ENCODE data around the gene CRTC2.
"Not testable (repeated sequence)": the region's sequence is repeated elsewhere in the genome, so short reads cannot be mapped to it uniquely, and the experiment has no call there.

The CRTC2 gene

GRCh38 chr1:153908071-153908470, 50.3 kb downstream of the CRTC2 start:
- H3K56ac ChIP-seq (ENCODE audit: low read length), result no peak overlapping the region
- peaks cover 58% of the 10 kb centered on the region for H3K79me2 ChIP-seq (ENCODE audit: control insufficient read depth, insufficient read depth, low read length)
- H2AK5ac ChIP-seq (ENCODE audit: low read length), result no peak overlapping the region
- no peak overlapping the region for H2BK15ac ChIP-seq (replicated peaks; ENCODE audit: low read depth)
- no peak overlapping the region for H3K18ac ChIP-seq (ENCODE audit: low read length)
- no peaks in the 10 kb centered on the region for H3K36me3 ChIP-seq (ENCODE audit: control insufficient read depth, insufficient read depth, low read length)
- no peak overlapping the region for H3K4me2 ChIP-seq (ENCODE audit: low read length)
- no peak overlapping the region for H2BK120ac ChIP-seq (ENCODE audit: low read depth, low read length)
- no peak overlapping the region for H4K8ac ChIP-seq (ENCODE audit: low read depth, low read length)
- H3K4me3 ChIP-seq (ENCODE audit: low read length), result no peak overlapping the region
- WGBS (ENCODE audit: extremely low coverage, insufficient coverage, low lambda C conversion rate), result no CpG with 5 or more reads among the region's 6 CpGs
- no peak overlapping the region for H4K5ac ChIP-seq (ENCODE audit: low read length)
- H3K9ac ChIP-seq (ENCODE audit: low read length), result no peak overlapping the region
- no peak overlapping the region for H3K23ac ChIP-seq (ENCODE audit: low read length)
- no peak for DNase-seq
- no peaks in the 10 kb centered on the region for H3K4me1 ChIP-seq (ENCODE audit: control insufficient read depth, low read depth, low read length)
- H3K4ac ChIP-seq (ENCODE audit: low read depth, low read length), result no peak overlapping the region
- no peak overlapping the region for H3K27ac ChIP-seq (ENCODE audit: low read depth, low read length)
- H3K79me1 ChIP-seq (ENCODE audit: low read length), result peaks cover 7% of the 10 kb centered on the region
- H3K27me3 ChIP-seq (ENCODE audit: insufficient read depth, low read length, poor library complexity), result no peaks in the 10 kb centered on the region
- no peak overlapping the region for H2BK5ac ChIP-seq (ENCODE audit: low read length)

- no peak overlapping the region for H2AK5ac ChIP-seq (ENCODE audit: low read length)
- H2BK5ac ChIP-seq (ENCODE audit: low read length), result no peak overlapping the region
- no peak overlapping the region for H3K4me2 ChIP-seq (ENCODE audit: low read length)
- H3K56ac ChIP-seq (ENCODE audit: low read length), result no peak overlapping the region
- H3K18ac ChIP-seq (ENCODE audit: low read length), result no peak overlapping the region
- H3K23ac ChIP-seq (ENCODE audit: low read length), result no peak overlapping the region
- peaks cover 60% of the 10 kb centered on the region for H3K79me2 ChIP-seq (ENCODE audit: control insufficient read depth, insufficient read depth, low read length)
- H3K9ac ChIP-seq (ENCODE audit: low read length), result no peak overlapping the region
- WGBS (ENCODE audit: extremely low coverage, insufficient coverage, low lambda C conversion rate), result 100% methylated on average over 1 of the region's 6 CpGs
- no peak overlapping the region for H2BK15ac ChIP-seq (replicated peaks; ENCODE audit: low read depth)
- no peak overlapping the region for H2BK120ac ChIP-seq (ENCODE audit: low read depth, low read length)
- no peak for DNase-seq
- peaks cover 5% of the 10 kb centered on the region for H3K79me1 ChIP-seq (ENCODE audit: low read length)
- no peak overlapping the region for H3K4me3 ChIP-seq (ENCODE audit: low read length)
- no peak overlapping the region for H3K4ac ChIP-seq (ENCODE audit: low read depth, low read length)
- H4K5ac ChIP-seq (ENCODE audit: low read length), result no peak overlapping the region
- H3K4me1 ChIP-seq (ENCODE audit: control insufficient read depth, low read depth, low read length), result no peaks in the 10 kb centered on the region
- no peaks in the 10 kb centered on the region for H3K36me3 ChIP-seq (ENCODE audit: control insufficient read depth, insufficient read depth, low read length)
- H3K27me3 ChIP-seq (ENCODE audit: insufficient read depth, low read length, poor library complexity), result no peaks in the 10 kb centered on the region
- no peak overlapping the region for H4K8ac ChIP-seq (ENCODE audit: low read depth, low read length)
- H3K27ac ChIP-seq (ENCODE audit: low read depth, low read length), result no peak overlapping the region
These were observed 51.3 kb downstream of the CRTC2 start for GRCh38 chr1:153907134-153907533.

DNA sequence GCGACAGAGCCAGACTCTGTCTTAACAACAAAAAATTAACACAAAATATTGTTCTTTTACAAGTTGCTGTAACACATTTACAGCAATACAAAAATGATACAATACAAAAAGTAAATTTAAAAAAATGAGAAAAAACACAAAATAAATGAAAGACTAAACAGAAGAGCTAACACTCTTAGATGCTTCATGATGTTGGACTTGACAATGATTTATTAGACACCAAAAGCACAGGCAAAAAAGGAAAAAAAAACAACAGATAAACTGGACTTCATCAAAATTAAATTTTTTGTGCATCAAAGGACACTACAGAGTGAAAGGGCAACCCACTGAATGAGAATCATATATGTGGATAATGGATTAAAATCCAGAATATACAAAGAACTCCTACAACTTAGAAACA, 52.0 kb downstream of the CRTC2 start:
- Histone ChIP-seq H2BK120ac (ENCODE audit: low read depth, low read length) (no peak overlapping the region), H3K23ac (ENCODE audit: low read length) (no peak overlapping the region), H3K27ac (ENCODE audit: low read depth, low read length) (no peak overlapping the region), H3K4me2 (ENCODE audit: low read length) (no peak overlapping the region), H3K9ac (ENCODE audit: low read length) (no peak overlapping the region), H3K4ac (ENCODE audit: low read depth, low read length) (no peak overlapping the region), H4K5ac (ENCODE audit: low read length) (no peak overlapping the region), H3K36me3 (ENCODE audit: control insufficient read depth, insufficient read depth, low read length) (no peaks in the 10 kb centered on the region), H3K79me1 (ENCODE audit: low read length) (peaks cover 5% of the 10 kb centered on the region), H3K56ac (ENCODE audit: low read length) (no peak overlapping the region), H2BK15ac (replicated peaks; ENCODE audit: low read depth) (no peak overlapping the region), H3K79me2 (ENCODE audit: control insufficient read depth, insufficient read depth, low read length) (peaks cover 58% of the 10 kb centered on the region), H3K4me1 (ENCODE audit: control insufficient read depth, low read depth, low read length) (no peaks in the 10 kb centered on the region), H3K27me3 (ENCODE audit: insufficient read depth, low read length, poor library complexity) (no peaks in the 10 kb centered on the region), H2AK5ac (ENCODE audit: low read length) (no peak overlapping the region), H2BK5ac (ENCODE audit: low read length) (no peak overlapping the region), H3K4me3 (ENCODE audit: low read length) (no peak overlapping the region), H3K18ac (ENCODE audit: low read length) (no peak overlapping the region), H4K8ac (ENCODE audit: low read depth, low read length) (no peak overlapping the region)
- no peak for DNase-seq
- no CpG with 5 or more reads among the region's 1 CpG for WGBS (ENCODE audit: extremely low coverage, insufficient coverage, low lambda C conversion rate)

GRCh38 chr1:153905908-153906307, 52.5 kb downstream of the CRTC2 start:
- H3K79me2 ChIP-seq (ENCODE audit: control insufficient read depth, insufficient read depth, low read length), result peaks cover 58% of the 10 kb centered on the region
- H3K4ac ChIP-seq (ENCODE audit: low read depth, low read length); H2BK5ac ChIP-seq (ENCODE audit: low read length); H3K27me3 ChIP-seq (ENCODE audit: insufficient read depth, low read length, poor library complexity); H3K9ac ChIP-seq (ENCODE audit: low read length); H3K4me1 ChIP-seq (ENCODE audit: control insufficient read depth, low read depth, low read length); H3K36me3 ChIP-seq (ENCODE audit: control insufficient read depth, insufficient read depth, low read length); H2AK5ac ChIP-seq (ENCODE audit: low read length); H3K79me1 ChIP-seq (ENCODE audit: low read length); H3K56ac ChIP-seq (ENCODE audit: low read length); H3K4me2 ChIP-seq (ENCODE audit: low read length); H3K4me3 ChIP-seq (ENCODE audit: low read length); H3K18ac ChIP-seq (ENCODE audit: low read length); H3K23ac ChIP-seq (ENCODE audit: low read length); H3K27ac ChIP-seq (ENCODE audit: low read depth, low read length); H4K8ac ChIP-seq (ENCODE audit: low read depth, low read length); DNase-seq; H2BK120ac ChIP-seq (ENCODE audit: low read depth, low read length); H2BK15ac ChIP-seq (replicated peaks; ENCODE audit: low read depth); H4K5ac ChIP-seq (ENCODE audit: low read length): not testable (repeated sequence)
- WGBS (ENCODE audit: extremely low coverage, insufficient coverage, low lambda C conversion rate), result no CpG with 5 or more reads among the region's 8 CpGs

DNA sequence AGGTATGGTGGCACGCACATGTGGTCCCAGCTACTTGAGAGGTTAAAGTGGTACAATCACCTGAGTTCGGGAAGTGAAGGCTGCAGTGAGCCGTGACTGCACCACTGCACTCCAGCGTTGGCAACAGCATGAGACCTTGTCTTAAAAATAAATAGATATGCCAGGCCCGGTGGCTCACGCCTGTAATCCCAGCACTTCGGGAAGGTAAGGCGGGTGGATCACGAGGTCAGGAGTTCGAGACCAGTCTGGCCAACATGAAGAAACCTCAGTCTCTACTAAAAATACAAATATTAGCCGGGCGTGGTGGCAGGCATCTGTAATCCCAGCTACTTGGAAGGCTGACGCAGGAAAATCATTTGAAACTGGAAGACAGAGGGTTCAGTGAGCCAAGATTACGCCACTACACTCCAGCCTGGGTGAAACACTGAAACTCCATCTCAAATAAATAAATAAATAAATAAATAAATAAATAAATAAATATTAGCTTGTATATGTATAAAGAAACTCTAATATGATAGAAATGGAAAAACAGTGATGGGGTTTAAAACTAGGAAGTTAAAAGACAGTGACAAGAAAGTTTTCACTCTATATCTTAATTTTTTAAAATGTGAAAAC, 54.5 kb downstream of the CRTC2 start:
- DNase-seq, result no peak
- WGBS (ENCODE audit: extremely low coverage, insufficient coverage, low lambda C conversion rate), result no CpG with 5 or more reads among the region's 14 CpGs
- Histone ChIP-seq H2BK5ac (ENCODE audit: low read length) (no peak overlapping the region), H3K4me3 (ENCODE audit: low read length) (no peak overlapping the region), H2BK15ac (replicated peaks; ENCODE audit: low read depth) (no peak overlapping the region), H3K4me1 (ENCODE audit: control insufficient read depth, low read depth, low read length) (no peaks in the 10 kb centered on the region), H2AK5ac (ENCODE audit: low read length) (no peak overlapping the region), H3K18ac (ENCODE audit: low read length) (no peak overlapping the region), H3K27me3 (ENCODE audit: insufficient read depth, low read length, poor library complexity) (no peaks in the 10 kb centered on the region), H4K5ac (ENCODE audit: low read length) (no peak overlapping the region), H3K4me2 (ENCODE audit: low read length) (no peak overlapping the region), H3K9ac (ENCODE audit: low read length) (no peak overlapping the region), H2BK120ac (ENCODE audit: low read depth, low read length) (no peak overlapping the region), H3K27ac (ENCODE audit: low read depth, low read length) (no peak overlapping the region), H3K79me2 (ENCODE audit: control insufficient read depth, insufficient read depth, low read length) (peaks cover 60% of the 10 kb centered on the region), H3K56ac (ENCODE audit: low read length) (no peak overlapping the region), H3K36me3 (ENCODE audit: control insufficient read depth, insufficient read depth, low read length) (no peaks in the 10 kb centered on the region), H4K8ac (ENCODE audit: low read depth, low read length) (no peak overlapping the region), H3K23ac (ENCODE audit: low read length) (no peak overlapping the region), H3K4ac (ENCODE audit: low read depth, low read length) (no peak overlapping the region), H3K79me1 (ENCODE audit: low read length) (peaks cover 5% of the 10 kb centered on the region)

DNA sequence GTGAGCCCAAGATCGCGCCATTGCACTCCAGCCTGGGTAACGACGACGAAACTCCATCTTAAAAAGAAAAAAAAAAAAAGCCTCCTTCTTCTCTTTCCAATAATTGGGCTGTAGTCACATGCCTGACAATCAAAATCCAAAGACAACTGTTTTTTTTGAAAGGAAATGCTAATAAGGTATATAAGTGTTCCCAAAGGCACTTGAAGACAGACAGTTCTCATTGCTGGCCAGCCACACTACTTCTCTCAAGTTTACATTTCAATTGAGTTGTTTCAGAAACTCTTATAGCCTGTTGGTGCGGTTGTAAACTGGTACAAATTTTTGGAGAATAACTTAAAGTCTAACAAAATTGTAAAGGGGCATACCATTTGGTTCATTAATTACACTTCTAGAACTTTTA, 58.9 kb downstream of the CRTC2 start:
- Histone ChIP-seq H3K4me3 (ENCODE audit: low read length) (no peak overlapping the region), H3K79me2 (ENCODE audit: control insufficient read depth, insufficient read depth, low read length) (peaks cover 41% of the 10 kb centered on the region), H3K4me2 (ENCODE audit: low read length) (no peak overlapping the region), H3K23ac (ENCODE audit: low read length) (no peak overlapping the region), H3K36me3 (ENCODE audit: control insufficient read depth, insufficient read depth, low read length) (no peaks in the 10 kb centered on the region), H3K27ac (ENCODE audit: low read depth, low read length) (no peak overlapping the region), H3K79me1 (ENCODE audit: low read length) (peaks cover 6% of the 10 kb centered on the region), H3K9ac (ENCODE audit: low read length) (no peak overlapping the region), H2BK5ac (ENCODE audit: low read length) (no peak overlapping the region), H4K8ac (ENCODE audit: low read depth, low read length) (no peak overlapping the region), H3K27me3 (ENCODE audit: insufficient read depth, low read length, poor library complexity) (no peaks in the 10 kb centered on the region), H3K4me1 (ENCODE audit: control insufficient read depth, low read depth, low read length) (no peaks in the 10 kb centered on the region), H4K5ac (ENCODE audit: low read length) (no peak overlapping the region), H2BK15ac (replicated peaks; ENCODE audit: low read depth) (no peak overlapping the region), H2AK5ac (ENCODE audit: low read length) (no peak overlapping the region), H3K4ac (ENCODE audit: low read depth, low read length) (no peak overlapping the region), H2BK120ac (ENCODE audit: low read depth, low read length) (no peak overlapping the region), H3K56ac (ENCODE audit: low read length) (no peak overlapping the region), H3K18ac (ENCODE audit: low read length) (no peak overlapping the region)
- no CpG with 5 or more reads among the region's 6 CpGs for WGBS (ENCODE audit: extremely low coverage, insufficient coverage, low lambda C conversion rate)
- DNase-seq, result no peak
